OCI-M1 (cell line): ENCODE data around the gene ADCYAP1R1.

Experiments
- DNase-seq: peaks from one replicate; lab custom pipeline; 2025; lab: John Stamatoyannopoulos, UW

ADCYAP1R1 gene

GRCh38 chr7:31068006-31068675 is 16.0 kb downstream of the ADCYAP1R1 start:
- DNase-seq = no peak

GRCh38 chr7:31069860-31070555 is 17.9 kb downstream of the ADCYAP1R1 start:
- no peak for DNase-seq

- no peak for DNase-seq
Observed at GRCh38 chr7:31070991-31071644, 19.0 kb downstream of the ADCYAP1R1 start.

- DNase-seq = no peak
Observed at GRCh38 chr7:31071645-31072029, 19.5 kb downstream of the ADCYAP1R1 start.

GRCh38 chr7:31073326-31074119 is 21.4 kb downstream of the ADCYAP1R1 start:
- no peak for DNase-seq

GRCh38 chr7:31074120-31074383 is 21.9 kb downstream of the ADCYAP1R1 start:
- DNase-seq = no peak

- DNase-seq = no peak
Observed at GRCh38 chr7:31074403-31075085, 22.4 kb downstream of the ADCYAP1R1 start.

GRCh38 chr7:31075086-31075405 is 22.9 kb downstream of the ADCYAP1R1 start:
- no peak for DNase-seq

GRCh38 chr7:31076051-31076450 is 23.9 kb downstream of the ADCYAP1R1 start:
- DNase-seq = no peak

GRCh38 chr7:31076641-31077310 is 24.7 kb downstream of the ADCYAP1R1 start:
- no peak for DNase-seq

GRCh38 chr7:31077484-31078362 is 25.6 kb downstream of the ADCYAP1R1 start:
- DNase-seq = no peak

- no peak for DNase-seq
Observed at GRCh38 chr7:31078363-31078990, 26.4 kb downstream of the ADCYAP1R1 start.

GRCh38 chr7:31079126-31079823 is 27.2 kb downstream of the ADCYAP1R1 start:
- no peak for DNase-seq

GRCh38 chr7:31079824-31080511 is 27.9 kb downstream of the ADCYAP1R1 start:
- DNase-seq = no peak

GRCh38 chr7:31080763-31081162 is 28.7 kb downstream of the ADCYAP1R1 start:
- no peak for DNase-seq

- no peak for DNase-seq
Observed at GRCh38 chr7:31082017-31082416, 29.9 kb downstream of the ADCYAP1R1 start.

- DNase-seq = no peak
Observed at GRCh38 chr7:31082447-31082846, 30.3 kb downstream of the ADCYAP1R1 start.

- DNase-seq = no peak
Observed at GRCh38 chr7:31083210-31083786, 31.2 kb downstream of the ADCYAP1R1 start.

- DNase-seq = no peak
Observed at GRCh38 chr7:31084226-31084625, 32.1 kb downstream of the ADCYAP1R1 start.
